Ishikawa (cell line): Measurements from ENCODE around the gene TRIP6.
A peak's percentile ranks its signal among the peaks of the same experiment; 100 is the strongest.

Experiments used
- CEBPB ChIP-seq: IDR thresholded peaks from 2 replicates; pipeline ENCODE4 v1.6.1; 2012
- CREB1 ChIP-seq: IDR thresholded peaks from 2 replicates; pipeline ENCODE4 v1.6.1; 2012; ENCODE audit warnings: low read depth
- EGR1 ChIP-seq: IDR thresholded peaks from 2 replicates; pipeline ENCODE4 v1.6.1; 2012
- EP300 ChIP-seq: IDR thresholded peaks from 2 replicates; pipeline ENCODE4 v1.6.1; 2012; ENCODE audit warnings: borderline replicate concordance
- FOXM1 ChIP-seq: IDR thresholded peaks from 2 replicates; pipeline ENCODE4 v1.6.1; 2012; ENCODE audit warnings: low read depth, borderline replicate concordance
- NFIC ChIP-seq: IDR thresholded peaks from 2 replicates; pipeline ENCODE4 v1.6.1; 2012
- RAD21 ChIP-seq: IDR thresholded peaks from 2 replicates; pipeline ENCODE4 v1.6.1; 2012; ENCODE audit warnings: low read depth
- TAF1 ChIP-seq: IDR thresholded peaks from 2 replicates; pipeline ENCODE4 v1.6.1; 2012; ENCODE audit warnings: low read depth, mild to moderate bottlenecking
- TCF12 ChIP-seq: IDR thresholded peaks from 2 replicates; pipeline ENCODE4 v1.6.1; 2012; ENCODE audit warnings: low read depth
- TEAD4 ChIP-seq: IDR thresholded peaks from 2 replicates; pipeline ENCODE4 v1.6.1; 2012
- YY1 ChIP-seq: IDR thresholded peaks from 2 replicates; pipeline ENCODE4 v1.6.1; 2012; ENCODE audit warnings: low read depth
- ZBTB7A ChIP-seq: IDR thresholded peaks from 2 replicates; pipeline ENCODE4 v1.6.1; 2012; ENCODE audit warnings: low read depth
- TF ChIP-seq, protein P1 (sequence below): IDR thresholded peaks from 2 replicates; pipeline ENCODE4 v1.6.1; 2012; ENCODE audit warnings: low read depth, mild to moderate bottlenecking
- TF ChIP-seq, protein P2 (sequence below): IDR thresholded peaks from 2 replicates; pipeline ENCODE4 v1.6.1; 2012
- TF ChIP-seq, protein P3 (sequence below): IDR thresholded peaks from 2 replicates; pipeline ENCODE4 v1.6.1; 2012

Gene TRIP6

DNA sequence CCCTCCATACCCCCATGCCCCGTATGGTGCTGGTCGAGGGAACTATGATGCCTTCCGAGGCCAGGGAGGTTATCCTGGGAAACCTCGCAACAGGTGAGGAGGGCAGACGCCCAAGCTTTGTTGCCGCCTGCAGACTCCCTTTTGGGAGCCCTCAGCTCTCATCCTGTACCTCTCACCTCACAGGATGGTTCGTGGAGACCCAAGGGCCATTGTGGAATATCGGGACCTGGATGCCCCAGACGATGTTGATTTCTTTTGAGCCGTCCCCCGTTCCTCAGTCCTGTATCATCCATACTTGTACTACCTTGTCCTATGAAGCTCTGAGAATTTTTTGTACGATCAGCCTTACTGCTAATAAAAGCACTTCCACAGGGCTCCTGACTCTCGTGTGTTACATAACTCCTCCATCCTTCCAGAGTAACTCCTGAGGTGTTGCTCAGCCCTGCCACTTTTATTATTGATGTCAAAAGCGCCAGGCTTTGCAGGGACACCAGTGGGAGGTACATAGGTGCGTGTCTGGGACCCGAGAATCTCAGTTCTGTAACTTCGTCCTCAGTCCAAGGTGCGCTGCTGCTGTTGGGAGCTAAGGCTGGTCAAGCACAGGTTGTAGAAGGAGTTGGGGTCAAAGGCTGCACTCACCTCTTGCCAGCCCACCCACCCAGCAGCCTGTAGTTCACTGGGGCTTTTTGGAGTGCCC lies 21.3 kb downstream of the TRIP6 start:
- no peak for TF ChIP-seq CEBPB
- no peak for TF ChIP-seq TAF1
- TF ChIP-seq EP300 = no peak
- TF ChIP-seq, protein P1, sequence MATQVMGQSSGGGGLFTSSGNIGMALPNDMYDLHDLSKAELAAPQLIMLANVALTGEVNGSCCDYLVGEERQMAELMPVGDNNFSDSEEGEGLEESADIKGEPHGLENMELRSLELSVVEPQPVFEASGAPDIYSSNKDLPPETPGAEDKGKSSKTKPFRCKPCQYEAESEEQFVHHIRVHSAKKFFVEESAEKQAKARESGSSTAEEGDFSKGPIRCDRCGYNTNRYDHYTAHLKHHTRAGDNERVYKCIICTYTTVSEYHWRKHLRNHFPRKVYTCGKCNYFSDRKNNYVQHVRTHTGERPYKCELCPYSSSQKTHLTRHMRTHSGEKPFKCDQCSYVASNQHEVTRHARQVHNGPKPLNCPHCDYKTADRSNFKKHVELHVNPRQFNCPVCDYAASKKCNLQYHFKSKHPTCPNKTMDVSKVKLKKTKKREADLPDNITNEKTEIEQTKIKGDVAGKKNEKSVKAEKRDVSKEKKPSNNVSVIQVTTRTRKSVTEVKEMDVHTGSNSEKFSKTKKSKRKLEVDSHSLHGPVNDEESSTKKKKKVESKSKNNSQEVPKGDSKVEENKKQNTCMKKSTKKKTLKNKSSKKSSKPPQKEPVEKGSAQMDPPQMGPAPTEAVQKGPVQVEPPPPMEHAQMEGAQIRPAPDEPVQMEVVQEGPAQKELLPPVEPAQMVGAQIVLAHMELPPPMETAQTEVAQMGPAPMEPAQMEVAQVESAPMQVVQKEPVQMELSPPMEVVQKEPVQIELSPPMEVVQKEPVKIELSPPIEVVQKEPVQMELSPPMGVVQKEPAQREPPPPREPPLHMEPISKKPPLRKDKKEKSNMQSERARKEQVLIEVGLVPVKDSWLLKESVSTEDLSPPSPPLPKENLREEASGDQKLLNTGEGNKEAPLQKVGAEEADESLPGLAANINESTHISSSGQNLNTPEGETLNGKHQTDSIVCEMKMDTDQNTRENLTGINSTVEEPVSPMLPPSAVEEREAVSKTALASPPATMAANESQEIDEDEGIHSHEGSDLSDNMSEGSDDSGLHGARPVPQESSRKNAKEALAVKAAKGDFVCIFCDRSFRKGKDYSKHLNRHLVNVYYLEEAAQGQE = no peak
- TF ChIP-seq RAD21 = no peak
- TF ChIP-seq, protein P2, sequence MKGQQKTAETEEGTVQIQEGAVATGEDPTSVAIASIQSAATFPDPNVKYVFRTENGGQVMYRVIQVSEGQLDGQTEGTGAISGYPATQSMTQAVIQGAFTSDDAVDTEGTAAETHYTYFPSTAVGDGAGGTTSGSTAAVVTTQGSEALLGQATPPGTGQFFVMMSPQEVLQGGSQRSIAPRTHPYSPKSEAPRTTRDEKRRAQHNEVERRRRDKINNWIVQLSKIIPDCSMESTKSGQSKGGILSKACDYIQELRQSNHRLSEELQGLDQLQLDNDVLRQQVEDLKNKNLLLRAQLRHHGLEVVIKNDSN = no peak
- TF ChIP-seq, protein P3, sequence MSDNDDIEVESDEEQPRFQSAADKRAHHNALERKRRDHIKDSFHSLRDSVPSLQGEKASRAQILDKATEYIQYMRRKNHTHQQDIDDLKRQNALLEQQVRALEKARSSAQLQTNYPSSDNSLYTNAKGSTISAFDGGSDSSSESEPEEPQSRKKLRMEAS = no peak
- no peak for TF ChIP-seq TCF12
- TF ChIP-seq NFIC = no peak
- no peak for TF ChIP-seq CREB1
- TF ChIP-seq YY1 = no peak
- TF ChIP-seq TEAD4 = no peak
- no peak for TF ChIP-seq EGR1
- no peak for TF ChIP-seq ZBTB7A
- no peak for TF ChIP-seq FOXM1

DNA sequence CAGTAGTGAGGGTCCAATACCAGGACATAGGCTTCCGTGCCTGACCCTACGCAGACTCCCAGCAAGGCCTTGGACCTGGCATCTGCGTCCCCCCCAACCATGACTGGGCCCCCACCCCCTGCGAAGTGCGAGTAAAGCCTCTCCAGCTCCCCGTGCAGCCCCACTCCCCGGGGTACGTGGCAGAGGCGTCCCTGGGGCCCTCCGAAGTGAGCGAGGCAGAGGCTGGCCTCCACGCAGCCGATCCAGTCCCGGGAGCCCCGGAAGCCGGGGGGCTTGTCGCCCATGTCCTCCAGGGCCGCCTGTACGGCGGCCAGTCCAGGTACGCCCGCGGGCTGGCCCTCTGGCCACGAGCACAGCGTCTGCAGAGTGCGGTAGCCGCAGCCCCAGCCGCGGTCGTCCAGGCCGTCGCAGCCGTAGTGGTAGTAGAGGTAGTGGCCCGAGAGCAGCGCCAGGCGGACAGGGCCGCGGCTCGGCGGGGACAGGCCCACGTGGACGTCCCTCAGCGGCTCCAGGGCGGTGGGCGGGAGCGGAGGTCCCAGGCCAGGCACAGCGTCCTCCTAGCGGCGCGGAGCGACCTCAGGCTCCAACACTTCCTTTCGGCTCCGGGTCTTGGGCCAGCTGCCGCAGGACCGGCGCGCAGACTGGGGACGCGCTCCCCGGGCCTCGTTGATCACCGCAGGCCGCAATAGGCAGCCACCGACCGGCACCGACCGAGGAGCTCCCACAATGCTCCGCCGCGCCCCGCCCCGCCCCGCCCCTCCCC lies 22.0 kb downstream of the TRIP6 start, which contains the start of gene UFSP1:
UFSP1 (minus strand) TSS at position 728 of the 763 bp plus-strand sequence; CDS start at position 284, 444 bp downstream.
- TF ChIP-seq, protein P3 = peak; percentile 96
- TF ChIP-seq YY1 (peak; percentile 33; the same call in 1 of the 2 replicates), NFIC (no peak)
- TF ChIP-seq, protein P1 = 0 out of 2 replicates have a peak, but pooled peaks have one; percentile 1
- TF ChIP-seq, protein P2 = peak; percentile 52

DNA sequence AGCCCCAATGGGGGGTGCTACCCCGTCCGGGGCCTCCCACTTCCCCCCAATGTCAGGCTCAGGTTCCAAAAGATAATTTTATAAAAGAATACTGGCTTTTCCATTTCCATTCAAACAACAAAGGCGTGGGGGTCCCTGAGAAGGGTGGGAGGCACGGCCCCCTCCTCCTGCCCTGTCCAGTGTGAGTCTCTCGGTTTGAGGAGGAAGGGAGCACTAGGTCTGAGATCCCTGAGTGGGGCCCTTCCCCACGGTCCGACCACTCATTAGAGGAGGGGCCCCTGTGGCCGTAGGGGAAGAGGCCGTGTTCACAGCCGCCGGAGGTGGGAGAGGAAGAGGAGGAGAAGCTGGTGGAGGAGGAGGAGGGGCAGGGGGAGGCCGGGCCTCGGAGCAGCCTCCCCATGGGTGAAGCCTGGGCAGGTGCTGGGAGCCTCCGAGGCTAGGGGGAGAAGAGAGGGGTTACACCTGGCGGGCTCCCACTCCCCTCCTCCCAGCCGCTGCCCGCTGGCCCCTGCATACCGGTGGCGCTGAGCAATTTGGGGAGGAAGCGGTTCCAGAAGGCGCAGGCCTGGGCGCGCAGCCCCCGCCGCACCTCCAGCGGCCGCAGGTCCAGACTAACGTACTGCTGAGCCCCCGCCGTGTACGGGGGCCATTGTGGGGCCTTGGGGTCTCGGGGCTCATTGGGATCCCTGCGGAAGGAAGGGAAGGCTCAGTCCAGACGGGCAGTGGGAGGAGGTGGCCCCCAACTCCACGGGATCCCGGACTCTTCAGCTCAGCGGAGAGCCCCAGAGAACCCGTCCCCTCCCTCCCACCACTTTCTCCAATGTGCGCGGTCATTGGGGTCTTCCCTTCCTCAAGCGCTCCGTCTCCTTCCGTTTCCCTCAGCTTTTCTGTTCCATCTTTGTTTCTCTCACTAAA lies 23.7 kb downstream of the TRIP6 start:
- TF ChIP-seq NFIC (no peak), ZBTB7A (peak; percentile 3; the same call in 1 of the 2 replicates)

DNA sequence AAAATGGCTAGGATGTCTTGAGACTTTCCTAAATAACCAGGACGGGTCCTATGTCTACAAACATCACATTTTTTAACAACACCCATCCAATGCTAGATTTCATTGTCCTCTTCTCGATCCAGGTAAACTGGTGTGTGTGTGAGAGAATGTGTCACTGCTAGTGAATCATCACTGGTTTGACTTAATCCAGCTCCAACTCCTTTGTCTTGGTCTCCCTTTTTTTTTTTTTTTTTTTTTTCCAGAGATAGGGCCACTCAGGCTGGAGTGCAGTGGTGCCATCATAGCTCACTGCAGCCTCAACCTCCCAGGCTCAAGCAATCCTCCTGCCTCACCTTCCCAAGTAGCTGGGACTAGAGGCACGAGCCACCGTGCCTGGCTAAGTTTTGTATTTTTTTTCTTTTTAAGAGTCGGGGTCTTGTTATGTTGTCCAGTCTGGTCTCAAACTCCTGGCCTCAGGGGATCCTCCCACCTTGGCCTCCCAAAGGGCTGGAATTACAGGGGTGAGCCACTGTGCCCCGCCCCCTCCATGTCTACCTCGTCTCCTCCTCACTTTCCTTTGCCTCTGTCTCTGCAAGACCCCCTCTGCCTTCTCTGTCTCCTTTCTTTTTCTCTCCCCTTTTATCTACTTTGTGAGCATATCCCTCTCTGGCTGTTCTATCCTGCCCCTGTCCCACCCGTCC lies 24.5 kb downstream of the TRIP6 start:
- TF ChIP-seq, protein P1 = no peak
- TF ChIP-seq TEAD4 (no peak), EGR1 (no peak), EP300 (no peak)
